SK-N-SH (cell line): ENCODE results near the gene STYK1. TPM values are rescaled to one million over a fixed set of nuclear protein-coding genes. Genes with fewer than 3 reads are reported as not detected.

ENCODE experiments used
- CTCF ChIA-PET: fragments of 300-600, 350-600 bp; formaldehyde crosslinking; extraction: SDS; loops from one replicate; lab custom pipeline; 2021; lab: Yijun Ruan, JAX
- POLR2A ChIA-PET: fragments of 350-600 bp; sonication (Branson Sonifier 250); formaldehyde crosslinking; extraction: SDS; loops from one replicate; lab custom pipeline; 2020; ENCODE audit warnings: antibody characterized with exemption, inconsistent platforms; lab: Yijun Ruan, JAX
- DNase-seq: peaks from one replicate; pipeline ENCODE4 v3.0.0; 2012
- H2AFZ ChIP-seq: fragments of 200-600 bp; sonication (generic); 2 replicates; pipeline ENCODE4 v1.8.1; 2016; ENCODE audit warnings: antibody characterized with exemption, mild to moderate bottlenecking, low read depth
- H3F3A ChIP-seq: fragments of 200-600 bp; sonication (generic); replicated peaks from 2 replicates; pipeline ENCODE3; 2016; ENCODE audit warnings: antibody characterized with exemption, mild to moderate bottlenecking; ENCODE audit not compliant: insufficient read depth
- H3K27ac ChIP-seq, 2 experiments: fragments of 200-500 bp in 1 of 2; fragments of 200-600 bp in 1 of 2; sonication (Bioruptor generic) in 1 of 2; sonication (generic), shearing (Covaris generic) in 1 of 2; 2 replicates each; pipeline versions ENCODE4 v1.5.1 to v1.6.1; 2014 to 2016; ENCODE audit warnings: low read depth in 2 of 2, inconsistent platforms in 1 of 2, low read length in 1 of 2, mild to moderate bottlenecking in 1 of 2, mixed read lengths in 1 of 2
- H3K27me3 ChIP-seq: fragments of 200-600 bp; sonication (generic), shearing (Covaris generic); 2 replicates; pipeline ENCODE4 v1.6.1; 2016; ENCODE audit warnings: mixed run types; ENCODE audit not compliant: insufficient read depth
- H3K36me3 ChIP-seq, 2 experiments: fragments of 200-500 bp in 1 of 2; fragments of 200-600 bp in 1 of 2; sonication (Bioruptor generic) in 1 of 2; sonication (generic) in 1 of 2; replicated peaks in 1 of 2; 2 replicates each; pipeline versions ENCODE3 to v1.5.1; 2014 to 2016; ENCODE audit warnings: low read length in 1 of 2, mild to moderate bottlenecking in 1 of 2; ENCODE audit not compliant: insufficient read depth in 2 of 2, control insufficient read depth in 1 of 2
- H3K4me1 ChIP-seq, 2 experiments: fragments of 200-500 bp in 1 of 2; fragments of 200-600 bp in 1 of 2; sonication (Bioruptor generic) in 1 of 2; sonication (generic), shearing (Covaris generic) in 1 of 2; 2 replicates each; pipeline versions ENCODE4 v1.5.1 to v1.6.1; 2014 to 2016; ENCODE audit warnings: low read depth in 1 of 2, low read length in 1 of 2, mixed run types in 1 of 2; ENCODE audit not compliant: insufficient read depth in 2 of 2, control insufficient read depth in 1 of 2
- H3K4me2 ChIP-seq: fragments of 200-600 bp; sonication (generic), shearing (Covaris generic); 2 replicates; pipeline ENCODE4 v1.6.1; 2017; ENCODE audit warnings: mixed run types
- H3K4me3 ChIP-seq, 2 experiments: fragments of 200-500 bp in 1 of 2; fragments of 200-600 bp in 1 of 2; sonication (Bioruptor generic) in 1 of 2; sonication (generic), shearing (Covaris generic) in 1 of 2; 2 replicates each; pipeline versions ENCODE4 v1.5.1 to v1.8.1; 2014 to 2016; ENCODE audit warnings: low read depth in 2 of 2, inconsistent platforms in 1 of 2, low read length in 1 of 2, mild to moderate bottlenecking in 1 of 2, mixed read lengths in 1 of 2, moderate library complexity in 1 of 2
- H3K79me2 ChIP-seq: fragments of 200-600 bp; sonication (generic); 2 replicates; pipeline ENCODE4 v1.8.1; 2017; ENCODE audit warnings: mild to moderate bottlenecking; ENCODE audit not compliant: insufficient read depth
- H3K9ac ChIP-seq: fragments of 200-600 bp; sonication (generic); 2 replicates; pipeline ENCODE4 v1.6.1; 2017; ENCODE audit warnings: mixed run types
- H3K9me2 ChIP-seq: fragments of 200-600 bp; sonication (generic); 2 replicates; pipeline ENCODE4 v1.6.1; 2017; ENCODE audit warnings: mixed run types
- H3K9me3 ChIP-seq: fragments of 200-600 bp; sonication (generic); 2 replicates; pipeline ENCODE4 v1.6.1; 2017; ENCODE audit warnings: mixed run types, mild to moderate bottlenecking, moderate library complexity
- H4K20me1 ChIP-seq: fragments of 200-600 bp; sonication (generic); 2 replicates; pipeline ENCODE4 v1.6.1; 2017; ENCODE audit warnings: mild to moderate bottlenecking, mixed run types; ENCODE audit not compliant: insufficient read depth
- ELF1 ChIP-seq: IDR thresholded peaks from 2 replicates; pipeline ENCODE4 v1.4.0; 2012
- IRF3 ChIP-seq: fragments of 150-350 bp; IDR thresholded peaks from 2 replicates; pipeline ENCODE4 v1.6.1; 2016; ENCODE audit warnings: mild to moderate bottlenecking, low read depth, low read length
- MAX ChIP-seq: IDR thresholded peaks from 2 replicates; pipeline ENCODE4 v1.4.0; 2012; ENCODE audit warnings: low read depth
- MXI1 ChIP-seq: IDR thresholded peaks from 2 replicates; pipeline ENCODE4 v1.6.1; 2012; ENCODE audit warnings: mild to moderate bottlenecking, low read depth, low read length, improper control_type of control experiment
- NRF1 ChIP-seq: IDR thresholded peaks from 2 replicates; pipeline ENCODE4 v1.6.1; 2012; ENCODE audit warnings: low read depth, mild to moderate bottlenecking, low read length
- POLR2AphosphoS5 ChIP-seq: IDR thresholded peaks from 2 replicates; pipeline ENCODE4 v1.6.1; 2012; ENCODE audit warnings: low read depth, low read length
- REST ChIP-seq: IDR thresholded peaks from 2 replicates; pipeline ENCODE4 v1.6.1; 2012; ENCODE audit warnings: mild to moderate bottlenecking, low read depth, low read length, moderate library complexity
- SMC3 ChIP-seq: IDR thresholded peaks from 2 replicates; pipeline ENCODE4 v1.6.1; 2012; ENCODE audit warnings: low read depth, low read length, improper control_type of control experiment
- TAF1 ChIP-seq: IDR thresholded peaks from 2 replicates; pipeline ENCODE4 v1.6.1; 2012; ENCODE audit warnings: low read depth, mild to moderate bottlenecking, low read length, moderate library complexity, borderline replicate concordance
- TCF12 ChIP-seq: IDR thresholded peaks from 2 replicates; pipeline ENCODE4 v1.4.0; 2012
- USF2 ChIP-seq: fragments of 150-350 bp; IDR thresholded peaks from 2 replicates; pipeline ENCODE4 v1.6.1; 2017; ENCODE audit warnings: antibody characterized with exemption, low read length, low read depth, borderline replicate concordance
- YY1 ChIP-seq: IDR thresholded peaks from 2 replicates; pipeline ENCODE4 v1.4.0; 2012; ENCODE audit warnings: low read depth, mild to moderate bottlenecking
- WGBS: methylation state at CpG from one replicate; pipeline ENCODE4 v1.1.6; 2017; ENCODE audit warnings: low lambda C conversion rate; 5-methylcytosine and 5-hydroxymethylcytosine counted together
- polyA plus RNA-seq, 3 experiments: library from polyadenylated mRNA; depleted of rRNA; stranded (reverse); fragments of >200 nt; gene quantifications; 2 replicates each; pipeline ENCODE4 v1.2.3, GENCODE V29; 2012

STYK1 gene
- polyA plus RNA-seq, 1 of the 3 experiments (the other 2 are of a cell fraction) = not detected

- TF ChIP-seq MAX = peak; percentile 96
- peak; percentile 95 for TF ChIP-seq ELF1
- no peak for TF ChIP-seq IRF3
- no peak for TF ChIP-seq SMC3
- TF ChIP-seq YY1 = peak; percentile 84
- peak; percentile 93 for TF ChIP-seq MXI1
- TF ChIP-seq NRF1 = no peak
- TF ChIP-seq USF2 = no peak
- TF ChIP-seq POLR2AphosphoS5 = peak; percentile 94
- no peak for TF ChIP-seq TCF12
These were observed 60.4 kb downstream of the STYK1 start, which contains the start of gene MAGOHB (continued) for GRCh38 chr12:10613349-10614055.

GRCh38 chr12:10612984-10613348, 60.9 kb downstream of the STYK1 start:
- peaks cover 6 to 10% of the 10 kb centered on the region in 2 experiments for H3K4me1 ChIP-seq
- H3K9me3 ChIP-seq = no peaks in the 10 kb centered on the region
- TF ChIP-seq REST = no peak
- no peak for TF ChIP-seq YY1
- TF ChIP-seq TAF1 = no peak
- H3K4me3 ChIP-seq = peak overlapping the region; percentile 89 to 95
- no peak for DNase-seq
- H3F3A ChIP-seq = peaks cover 5% of the 10 kb centered on the region
- no peaks in the 10 kb centered on the region for H4K20me1 ChIP-seq
- H3K79me2 ChIP-seq = peaks cover 27% of the 10 kb centered on the region
- H3K36me3 ChIP-seq = peaks cover 27 to 28% of the 10 kb centered on the region in 2 experiments
- no peaks in the 10 kb centered on the region for H3K9me2 ChIP-seq
- H2AFZ ChIP-seq = peak overlapping the region; percentile 94; the same call in 1 of the 2 replicates
- 1% methylated on average over 6 of the region's 6 CpGs for WGBS
- CTCF ChIA-PET = interaction anchor here (1.1 kb wide), 1 partner anchor 137 kb away, joined by 4 read pairs; no protein-coding TSS in a partner anchor
- H3K4me2 ChIP-seq = peak overlapping the region; percentile 91
- peak overlapping the region; percentile 69 to 75; a peak in 3 of 4 replicates for H3K27ac ChIP-seq
- POLR2A ChIA-PET = no interaction called here
- H3K9ac ChIP-seq = peak overlapping the region; percentile 95
- no peaks in the 10 kb centered on the region for H3K27me3 ChIP-seq
